ENCODE measurements around the gene TMEM92. TPM values are rescaled to one million over a fixed set of nuclear protein-coding genes. Genes with fewer than 3 reads are reported as not detected.

The TMEM92 gene
- total RNA-seq, 1 donor from 2014 or later: 0.26 TPM

DNA sequence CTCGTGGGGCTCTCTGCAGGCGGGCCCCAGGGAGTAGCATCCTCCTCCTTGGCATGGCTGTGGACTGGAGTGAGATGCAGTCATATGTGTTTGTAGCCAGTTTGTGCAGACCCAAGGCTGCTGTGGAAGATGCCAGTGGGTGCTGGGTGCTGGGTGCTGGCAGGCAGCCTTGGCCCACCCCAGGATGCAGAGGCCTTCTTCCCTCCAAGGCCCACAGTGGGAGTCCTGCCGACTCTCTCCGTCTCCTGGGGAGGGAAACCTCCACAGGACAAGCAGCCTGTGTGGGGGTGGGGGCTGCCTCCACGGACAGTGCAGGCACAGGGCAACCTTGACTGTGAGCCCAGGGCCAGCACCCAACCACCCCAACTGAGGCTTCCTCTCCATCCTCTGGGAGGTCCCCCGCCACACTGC is 13.8 kb upstream of the TMEM92 start:
- no peak overlapping the region for H3K4me3 ChIP-seq (ENCODE audit: low read depth, low read length)
- TF ChIP-seq, protein P1, sequence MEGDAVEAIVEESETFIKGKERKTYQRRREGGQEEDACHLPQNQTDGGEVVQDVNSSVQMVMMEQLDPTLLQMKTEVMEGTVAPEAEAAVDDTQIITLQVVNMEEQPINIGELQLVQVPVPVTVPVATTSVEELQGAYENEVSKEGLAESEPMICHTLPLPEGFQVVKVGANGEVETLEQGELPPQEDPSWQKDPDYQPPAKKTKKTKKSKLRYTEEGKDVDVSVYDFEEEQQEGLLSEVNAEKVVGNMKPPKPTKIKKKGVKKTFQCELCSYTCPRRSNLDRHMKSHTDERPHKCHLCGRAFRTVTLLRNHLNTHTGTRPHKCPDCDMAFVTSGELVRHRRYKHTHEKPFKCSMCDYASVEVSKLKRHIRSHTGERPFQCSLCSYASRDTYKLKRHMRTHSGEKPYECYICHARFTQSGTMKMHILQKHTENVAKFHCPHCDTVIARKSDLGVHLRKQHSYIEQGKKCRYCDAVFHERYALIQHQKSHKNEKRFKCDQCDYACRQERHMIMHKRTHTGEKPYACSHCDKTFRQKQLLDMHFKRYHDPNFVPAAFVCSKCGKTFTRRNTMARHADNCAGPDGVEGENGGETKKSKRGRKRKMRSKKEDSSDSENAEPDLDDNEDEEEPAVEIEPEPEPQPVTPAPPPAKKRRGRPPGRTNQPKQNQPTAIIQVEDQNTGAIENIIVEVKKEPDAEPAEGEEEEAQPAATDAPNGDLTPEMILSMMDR (IDR thresholded peaks at IDR 0.05; ENCODE audit: insufficient read depth, low read length, severe bottlenecking): no peak
- H3K27me3 ChIP-seq (ENCODE audit: control insufficient read depth, insufficient read depth, low read length): peaks cover 15% of the 10 kb centered on the region
- FAIRE-seq (no peak), DNase-seq (ENCODE audit: low read depth) (no peak)
- H3K36me3 ChIP-seq (ENCODE audit: control insufficient read depth, insufficient read depth, low read length): no peaks in the 10 kb centered on the region

DNA sequence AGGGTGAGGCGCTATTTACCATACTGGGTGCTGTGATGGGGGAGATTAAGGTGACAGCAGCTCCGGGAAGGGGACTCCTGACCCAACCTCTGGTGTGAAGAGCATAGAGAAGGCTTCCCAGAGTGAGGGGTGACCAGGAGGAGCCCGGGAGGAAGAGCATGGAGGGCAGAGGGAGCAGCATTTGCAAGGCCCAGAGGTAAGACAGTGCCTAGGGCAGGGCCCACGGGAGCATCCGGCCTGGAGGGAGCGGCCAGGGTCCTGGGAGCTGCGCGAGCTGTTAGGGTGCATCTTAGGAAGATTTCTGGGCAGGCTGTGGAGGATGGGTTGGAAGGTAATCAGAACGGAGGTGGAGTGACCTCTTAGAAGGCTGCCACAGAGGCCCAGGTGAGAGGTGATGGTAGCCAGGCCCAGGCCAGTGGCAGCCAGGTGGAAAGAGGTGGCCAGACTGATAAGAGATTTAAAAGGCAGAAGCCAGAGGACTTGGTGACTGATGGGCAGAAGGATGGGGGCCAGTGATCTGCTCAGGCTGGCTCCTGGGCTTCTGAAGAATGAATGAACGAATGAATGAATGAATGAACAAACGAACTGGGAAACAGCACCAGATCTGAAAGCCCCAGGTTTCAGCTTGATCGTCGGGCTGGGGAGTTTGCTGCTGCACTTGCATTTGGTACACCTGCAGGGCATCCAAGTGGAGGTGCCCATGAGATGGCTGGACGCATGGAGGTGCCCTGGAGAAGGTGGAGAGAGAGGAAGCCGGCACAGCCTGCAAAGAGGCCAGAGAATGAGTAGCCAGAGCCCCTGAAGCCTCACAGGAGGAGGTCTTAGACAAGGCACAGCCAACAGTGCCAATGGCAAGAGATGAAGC is 13.0 kb upstream of the TMEM92 start:
- no peak for FAIRE-seq
- Histone ChIP-seq H3K36me3 (ENCODE audit: control insufficient read depth, insufficient read depth, low read length) (no peaks in the 10 kb centered on the region), H3K4me3 (ENCODE audit: low read depth, low read length) (no peak overlapping the region), H3K27me3 (ENCODE audit: control insufficient read depth, insufficient read depth, low read length) (peaks cover 11% of the 10 kb centered on the region)
- TF ChIP-seq, protein P1 (IDR thresholded peaks at IDR 0.05; ENCODE audit: insufficient read depth, low read length, severe bottlenecking): no peak
- no peak for DNase-seq (ENCODE audit: low read depth)

DNA sequence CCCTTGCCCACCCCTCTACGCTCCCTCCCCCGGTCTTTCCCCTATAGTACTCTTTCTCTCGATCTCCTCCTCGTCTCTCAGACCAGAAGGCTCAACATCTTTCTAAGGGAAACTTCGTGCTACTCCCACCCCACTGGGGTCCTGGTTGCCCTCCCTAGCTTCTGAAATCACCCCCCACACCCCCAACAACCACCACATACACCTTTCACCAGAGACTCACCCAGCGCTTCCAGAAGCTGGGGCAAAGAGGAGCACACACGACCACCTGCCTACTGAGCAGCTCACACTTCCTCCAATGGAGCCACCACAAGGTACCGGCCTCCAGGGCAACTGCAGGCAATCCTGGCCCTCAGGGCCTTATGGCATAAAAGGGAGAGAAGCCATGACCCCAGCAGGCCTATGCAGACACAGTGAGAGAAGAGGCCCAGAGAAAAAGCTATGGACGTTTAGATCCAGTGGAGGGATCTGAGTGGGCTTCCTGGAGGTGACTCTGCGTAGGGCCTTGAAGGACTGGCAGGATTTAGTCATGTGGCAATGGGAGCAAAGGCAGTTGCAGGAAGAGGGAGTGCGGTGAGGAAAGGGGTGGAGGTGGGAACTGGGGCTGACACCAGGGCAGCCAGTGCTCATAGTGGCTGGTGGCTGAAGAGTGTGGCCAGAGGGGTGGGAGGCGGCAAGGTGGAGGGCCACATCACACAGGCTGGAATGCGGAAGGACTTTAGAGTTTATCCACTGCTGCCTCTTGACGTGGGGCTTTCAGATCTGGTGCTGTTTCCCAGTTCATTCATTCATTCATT is 12.1 kb upstream of the TMEM92 start:
- no peak overlapping the region for H3K4me3 ChIP-seq (ENCODE audit: low read depth, low read length)
- FAIRE-seq: no peak
- no peaks in the 10 kb centered on the region for H3K36me3 ChIP-seq (ENCODE audit: control insufficient read depth, insufficient read depth, low read length)
- TF ChIP-seq, protein P1 (IDR thresholded peaks at IDR 0.05; ENCODE audit: insufficient read depth, low read length, severe bottlenecking): no peak
- no peak for DNase-seq (ENCODE audit: low read depth)
- peaks cover 11% of the 10 kb centered on the region for H3K27me3 ChIP-seq (ENCODE audit: control insufficient read depth, insufficient read depth, low read length)

DNA sequence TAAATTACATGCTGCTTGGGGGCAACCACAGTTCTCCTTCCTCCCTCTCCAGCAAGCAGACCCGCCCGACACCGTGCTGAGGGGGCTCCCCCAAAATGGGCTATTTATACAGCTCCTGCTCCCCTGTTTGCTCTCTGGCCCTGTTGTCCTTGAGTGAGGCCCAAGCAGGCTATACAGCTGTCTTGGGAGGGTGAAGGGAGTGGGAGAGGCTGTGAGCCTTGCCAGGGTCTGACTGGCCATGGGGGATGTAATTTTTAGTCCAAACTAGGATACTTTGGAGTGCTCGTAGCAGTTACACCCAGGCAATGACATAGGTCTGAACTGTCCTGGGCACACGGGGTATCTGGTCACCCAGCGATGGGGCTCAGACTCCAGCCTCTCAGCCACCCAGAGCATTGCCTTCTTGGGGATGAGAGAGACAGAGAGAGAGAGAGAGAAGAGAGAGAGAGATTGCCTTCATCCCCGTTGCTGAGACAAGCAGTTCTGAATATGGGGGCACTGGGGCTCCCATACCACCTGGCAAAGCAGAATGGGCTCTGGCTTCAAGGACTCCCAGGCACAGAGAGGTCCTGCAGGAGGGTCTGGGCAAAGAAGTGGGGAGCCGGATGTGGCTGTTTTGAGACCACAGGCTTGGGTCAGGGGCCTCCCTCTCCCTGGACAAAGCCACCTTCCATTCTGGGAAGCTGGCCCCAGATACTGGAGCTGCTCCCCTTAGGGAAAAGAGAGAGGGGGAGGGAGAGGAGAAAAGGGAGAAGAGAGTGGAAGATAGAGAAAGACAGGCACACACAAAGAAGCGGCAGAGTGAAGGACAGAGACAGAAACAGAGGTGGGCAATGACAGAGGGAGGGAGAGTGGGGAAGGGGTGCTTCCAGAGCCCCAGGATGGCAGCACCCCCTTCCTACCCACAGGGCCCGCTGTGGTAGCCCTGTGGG is 10.7 kb upstream of the TMEM92 start:
- Histone ChIP-seq H3K4me3 (ENCODE audit: low read depth, low read length) (no peak overlapping the region), H3K27me3 (ENCODE audit: control insufficient read depth, insufficient read depth, low read length) (peaks cover 14% of the 10 kb centered on the region), H3K36me3 (ENCODE audit: control insufficient read depth, insufficient read depth, low read length) (no peaks in the 10 kb centered on the region)
- TF ChIP-seq, protein P1 (IDR thresholded peaks at IDR 0.05; ENCODE audit: insufficient read depth, low read length, severe bottlenecking): no peak
- FAIRE-seq (no peak), DNase-seq (ENCODE audit: low read depth) (no peak)

DNA sequence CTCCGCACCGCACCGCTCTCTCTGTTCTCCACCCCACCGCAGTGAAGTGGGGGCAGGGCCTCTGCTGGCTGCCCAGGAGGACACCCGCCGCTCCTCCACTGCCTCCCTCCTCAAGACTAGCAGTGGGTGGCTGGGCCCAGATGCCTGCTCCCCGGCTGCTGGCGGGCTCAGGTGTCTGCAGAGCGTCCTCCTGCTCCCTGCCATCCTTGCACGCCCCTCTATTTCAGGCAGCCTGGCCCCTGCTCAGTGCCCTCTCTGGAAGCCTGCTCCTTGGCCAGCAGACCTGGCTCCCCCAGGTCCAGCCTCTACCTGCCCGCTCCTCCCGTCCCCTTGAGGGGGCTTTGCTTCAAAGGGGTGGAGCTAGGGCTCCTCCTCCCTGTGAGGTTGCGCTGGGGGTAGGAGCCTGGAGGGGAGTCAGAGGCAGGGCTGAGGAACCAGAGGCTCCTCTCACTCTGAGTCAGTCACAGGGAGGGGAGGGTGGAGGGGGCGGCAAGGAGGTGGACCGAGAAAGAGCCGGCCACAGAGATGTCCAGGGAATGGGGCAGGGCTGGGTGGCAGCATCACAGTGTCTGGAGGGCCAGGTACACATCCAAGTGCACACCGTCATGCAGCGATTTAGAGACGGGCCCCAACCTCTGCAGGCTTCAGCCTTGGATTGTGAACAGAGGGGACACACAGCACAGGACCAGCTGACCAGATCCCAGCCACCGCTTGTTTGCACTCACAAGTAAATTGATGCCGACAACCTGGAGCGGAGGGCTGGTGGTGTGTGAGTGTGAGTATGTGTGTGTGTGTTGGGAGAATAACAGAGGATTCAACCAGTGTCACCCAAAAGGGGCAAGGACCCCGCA is 9.8 kb upstream of the TMEM92 start:
- no peak for FAIRE-seq
- Histone ChIP-seq H3K36me3 (ENCODE audit: control insufficient read depth, insufficient read depth, low read length) (no peaks in the 10 kb centered on the region), H3K27me3 (ENCODE audit: control insufficient read depth, insufficient read depth, low read length) (peaks cover 9% of the 10 kb centered on the region), H3K4me3 (ENCODE audit: low read depth, low read length) (no peak overlapping the region)
- no peak for DNase-seq (ENCODE audit: low read depth)
- TF ChIP-seq, protein P1 (IDR thresholded peaks at IDR 0.05; ENCODE audit: insufficient read depth, low read length, severe bottlenecking): no peak
